Activated CD4-positive, alpha-beta T cell treated with anti-CD3 and anti-CD28 coated beads, Interleukin-2, amount 50 U/mL, for 4 hours (primary cell): Measurements from ENCODE around the gene S100PBP.
"Not testable (repeated sequence)": the region's sequence is repeated elsewhere in the genome, so short reads cannot be mapped to it uniquely, and the experiment has no call there.

Source experiments
- DNase-seq, 2 experiments: peaks; one replicate each; pipeline ENCODE4 v3.0.0-alpha.2; 2020

The S100PBP gene

GRCh38 chr1:32901823-32902534 is 84.5 kb downstream of the S100PBP start:
- no peak for DNase-seq

GRCh38 chr1:32902535-32902920 is 85.1 kb downstream of the S100PBP start:
- no peak for DNase-seq

DNA sequence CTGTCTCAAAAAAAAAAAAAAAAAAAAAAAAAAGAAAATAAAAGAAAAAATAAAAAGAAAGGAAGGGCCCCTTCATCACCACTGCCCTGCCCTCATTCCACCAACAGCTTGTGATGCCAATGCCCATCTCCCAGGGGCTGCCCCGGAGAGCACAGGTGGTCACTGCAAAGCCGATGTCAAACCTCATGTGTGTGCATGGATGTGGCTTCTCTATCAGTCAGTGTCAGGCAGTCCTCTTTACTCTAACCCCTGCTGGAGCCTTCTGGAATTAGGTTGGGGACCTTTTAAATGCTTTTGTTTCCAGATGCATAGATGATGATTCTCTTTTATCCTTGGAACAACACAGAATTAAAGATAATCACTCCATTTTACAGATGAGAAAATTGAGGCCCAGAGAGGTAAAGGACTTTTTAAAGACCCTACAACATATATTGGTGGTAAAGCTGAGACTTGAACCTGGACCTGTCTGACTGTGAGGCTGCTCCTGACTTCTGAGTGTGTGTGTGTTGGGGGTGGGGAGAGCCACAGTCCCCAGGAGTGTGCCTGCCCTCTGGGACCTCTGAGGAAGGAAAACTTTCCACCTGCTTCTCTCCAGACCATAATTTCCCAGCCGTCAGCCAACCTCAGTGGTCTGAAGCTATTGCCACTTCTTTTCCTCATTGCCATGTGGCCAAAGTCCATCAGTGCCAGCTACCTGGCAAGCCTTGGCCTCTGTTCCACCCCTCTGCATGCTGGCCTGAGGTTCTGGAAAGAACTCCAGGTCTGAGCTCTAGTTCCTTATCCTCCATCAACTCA is 86.7 kb downstream of the S100PBP start:
- DNase-seq, result no peak

- DNase-seq, result no peak
Observed at GRCh38 chr1:32904797-32905196, 87.3 kb downstream of the S100PBP start.

DNA sequence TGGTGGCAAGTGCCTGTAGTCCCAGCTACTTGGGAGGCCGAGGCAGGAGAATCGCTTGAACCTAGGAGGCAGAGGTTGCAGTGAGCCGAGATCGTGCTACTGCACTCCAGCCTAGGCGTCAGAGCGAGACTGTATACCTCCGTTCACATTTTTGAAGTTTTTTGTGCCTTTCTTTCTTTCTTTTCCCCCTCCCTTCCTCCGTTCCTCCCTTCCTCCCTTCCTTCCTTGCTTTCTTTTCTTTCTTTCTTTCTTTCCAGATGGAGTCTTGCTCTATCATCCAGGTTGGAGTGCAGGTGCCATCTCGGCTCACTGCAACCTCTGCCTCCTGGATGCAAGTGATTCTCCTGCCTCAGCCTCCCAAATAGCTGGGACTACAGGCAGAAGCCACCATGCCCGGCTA is 88.1 kb downstream of the S100PBP start:
- DNase-seq, result not testable (repeated sequence)

DNA sequence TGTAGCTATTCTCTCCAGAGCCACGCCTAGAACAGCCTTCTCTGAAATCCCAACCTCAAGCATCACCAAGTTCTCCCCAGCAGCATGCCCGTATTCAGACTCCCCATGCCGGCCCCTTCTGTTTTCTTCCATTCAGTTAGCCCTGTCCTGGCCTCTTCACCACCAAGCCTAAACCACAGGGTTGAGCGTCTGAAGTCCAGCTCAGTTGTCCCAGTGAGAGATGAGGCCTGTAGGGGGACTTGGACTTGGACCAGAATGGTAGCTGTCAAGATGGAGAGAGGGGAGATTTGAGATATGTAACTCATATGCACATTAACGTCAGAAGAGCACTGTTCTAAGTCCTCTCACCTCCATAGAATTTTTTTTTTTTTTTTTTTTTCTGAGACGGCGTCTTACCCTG is 89.2 kb downstream of the S100PBP start:
- no peak for DNase-seq

DNA sequence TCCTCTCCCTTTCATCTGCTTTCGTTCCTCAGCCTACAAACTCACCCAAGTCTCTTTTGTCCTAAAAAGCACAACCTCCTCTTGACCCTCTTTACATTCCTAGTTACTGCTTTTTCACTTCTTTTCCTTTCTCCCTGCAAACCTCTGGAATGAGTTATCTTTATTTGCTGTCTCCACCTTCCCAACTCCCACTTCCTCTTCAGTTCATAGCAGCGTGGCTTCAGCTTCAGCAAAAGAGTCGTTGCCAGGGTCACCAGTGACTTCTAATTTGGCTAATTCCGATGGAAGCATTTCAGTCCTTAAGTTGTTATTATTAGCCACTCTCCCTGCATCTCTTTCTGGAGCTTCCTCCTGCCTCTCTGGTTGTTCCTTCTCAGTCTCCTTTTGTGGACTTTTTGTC is 90.0 kb downstream of the S100PBP start:
- no peak for DNase-seq
